SJCRH30 (cell line): ENCODE measurements around the gene NEK3. TPM values are rescaled to one million over a fixed set of nuclear protein-coding genes. Genes with fewer than 3 reads are reported as not detected.
A peak's percentile ranks its signal among the peaks of the same experiment; 100 is the strongest.
"Not testable (repeated sequence)": the region's sequence is repeated elsewhere in the genome, so short reads cannot be mapped to it uniquely, and the experiment has no call there.

Experiments used
- DNase-seq, 2 experiments: peaks; one replicate each; pipeline ENCODE4 v3.0.0-alpha.2; 2015 to 2020
- H3K27ac ChIP-seq: fragments of 250-450 bp; sonication (Bioruptor Pico); 2 replicates; pipeline ENCODE4 v1.5.1; 2020; ENCODE audit warnings: mild to moderate bottlenecking, moderate library complexity
- H3K27me3 ChIP-seq: fragments of 250-450 bp; sonication (Bioruptor Pico); 2 replicates; pipeline ENCODE4 v1.5.1; 2020; ENCODE audit warnings: mild to moderate bottlenecking, moderate library complexity
- H3K36me3 ChIP-seq: fragments of 250-450 bp; sonication (Bioruptor Pico); 2 replicates; pipeline ENCODE4 v1.5.1; 2020; ENCODE audit warnings: mild to moderate bottlenecking, moderate library complexity
- H3K4me1 ChIP-seq: fragments of 250-450 bp; sonication (Bioruptor Pico); 2 replicates; pipeline ENCODE4 v1.5.1; 2020; ENCODE audit warnings: mild to moderate bottlenecking, moderate library complexity
- H3K4me3 ChIP-seq: fragments of 250-450 bp; sonication (Bioruptor Pico); 2 replicates; pipeline ENCODE4 v1.5.1; 2020; ENCODE audit warnings: mild to moderate bottlenecking, moderate library complexity
- H3K9me3 ChIP-seq: fragments of 250-450 bp; sonication (Bioruptor Pico); replicated peaks from 2 replicates; pipeline ENCODE4 v1.5.1; 2020; ENCODE audit warnings: mild to moderate bottlenecking, moderate library complexity
- total RNA-seq: library from RNA; depleted of rRNA; stranded (reverse); fragments of >200 nt; shearing (Covaris generic); gene quantifications from 2 replicates; pipeline ENCODE4 v1.2.3, GENCODE V29; 2014; rRNA removed

NEK3 gene, protein sequence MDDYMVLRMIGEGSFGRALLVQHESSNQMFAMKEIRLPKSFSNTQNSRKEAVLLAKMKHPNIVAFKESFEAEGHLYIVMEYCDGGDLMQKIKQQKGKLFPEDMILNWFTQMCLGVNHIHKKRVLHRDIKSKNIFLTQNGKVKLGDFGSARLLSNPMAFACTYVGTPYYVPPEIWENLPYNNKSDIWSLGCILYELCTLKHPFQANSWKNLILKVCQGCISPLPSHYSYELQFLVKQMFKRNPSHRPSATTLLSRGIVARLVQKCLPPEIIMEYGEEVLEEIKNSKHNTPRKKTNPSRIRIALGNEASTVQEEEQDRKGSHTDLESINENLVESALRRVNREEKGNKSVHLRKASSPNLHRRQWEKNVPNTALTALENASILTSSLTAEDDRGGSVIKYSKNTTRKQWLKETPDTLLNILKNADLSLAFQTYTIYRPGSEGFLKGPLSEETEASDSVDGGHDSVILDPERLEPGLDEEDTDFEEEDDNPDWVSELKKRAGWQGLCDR
- 10.3 and 10.9 TPM in 2 replicates for total RNA-seq

DNA sequence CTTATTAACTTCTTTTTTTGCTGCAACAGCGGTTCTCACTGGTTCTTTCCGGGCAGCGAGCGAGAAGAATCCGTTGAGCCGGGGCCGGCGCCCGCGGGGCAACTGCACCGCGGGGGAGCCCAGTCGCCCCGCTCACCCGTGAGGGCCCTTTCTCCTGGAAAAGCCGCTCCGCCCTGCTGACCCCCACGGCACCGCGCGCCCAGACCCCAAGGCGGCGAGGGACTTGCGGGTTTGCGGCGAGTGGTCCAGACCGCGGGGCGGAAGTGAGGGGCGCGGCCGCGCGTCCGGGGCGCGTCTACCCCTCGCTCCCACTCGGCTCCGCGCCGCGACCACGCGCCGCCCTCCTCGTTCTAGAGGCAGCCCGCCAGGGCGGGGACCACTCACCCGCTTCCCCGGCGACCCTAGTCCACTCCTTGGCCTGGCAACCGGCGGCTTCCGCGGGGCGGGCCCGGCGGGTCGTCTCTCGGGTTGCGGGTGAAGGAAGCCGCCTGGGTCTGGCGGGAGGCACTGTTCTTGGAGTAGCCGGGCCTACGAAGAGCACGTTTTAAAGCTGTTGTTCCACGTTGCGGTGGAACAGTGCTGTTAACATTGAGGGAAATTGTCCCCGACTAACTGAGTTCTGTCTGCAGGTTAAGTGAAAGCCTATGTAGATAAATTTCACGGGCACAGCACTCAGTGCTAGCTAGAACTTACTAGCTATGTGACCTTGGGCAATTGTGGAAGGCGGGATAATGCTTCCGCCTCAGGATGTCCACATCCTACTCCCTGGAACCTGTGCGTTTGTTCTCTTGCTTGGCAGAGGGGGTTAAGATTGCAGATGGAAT is at the start of gene NEK3:
TSS of gene NEK3 (minus strand) at position 439 of the 824 bp plus-strand sequence. CDS start 3,406 bp downstream, outside the sequence.
- Histone ChIP-seq H3K36me3 (no peaks in the 10 kb centered on the region), H3K9me3 (no peaks in the 10 kb centered on the region), H3K27ac (peak within 1 kb of the TSS; percentile 56), H3K4me1 (peaks cover 18% of the 10 kb centered on the region), H3K27me3 (no peaks in the 10 kb centered on the region), H3K4me3 (peak within 1 kb of the TSS; percentile 97)
- peak; percentile 70 to 74 for DNase-seq

DNA sequence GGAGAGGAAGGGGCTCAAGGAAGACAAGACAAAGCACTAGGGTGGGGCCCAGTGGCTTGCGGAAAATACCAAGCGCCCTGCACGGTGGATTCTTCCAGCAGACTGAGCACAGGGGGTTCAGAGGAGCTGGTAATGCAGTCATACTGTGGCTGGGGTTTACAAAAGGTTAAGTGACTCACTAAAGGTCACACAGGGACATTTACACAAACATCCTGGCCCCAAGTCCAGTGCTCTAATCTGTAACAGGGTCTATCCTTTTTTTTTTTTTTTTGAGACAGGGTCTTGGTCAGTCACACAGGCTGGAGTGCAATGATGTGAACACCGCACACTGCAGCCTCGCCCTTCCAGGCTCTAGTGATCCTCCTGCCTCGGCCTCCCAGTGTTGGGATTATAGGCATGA is 49.0 kb upstream of the NEK3 start:
- H3K4me1 ChIP-seq, H3K4me3 ChIP-seq, H3K9me3 ChIP-seq, H3K27ac ChIP-seq, H3K27me3 ChIP-seq, DNase-seq, H3K36me3 ChIP-seq: not testable (repeated sequence)

DNA sequence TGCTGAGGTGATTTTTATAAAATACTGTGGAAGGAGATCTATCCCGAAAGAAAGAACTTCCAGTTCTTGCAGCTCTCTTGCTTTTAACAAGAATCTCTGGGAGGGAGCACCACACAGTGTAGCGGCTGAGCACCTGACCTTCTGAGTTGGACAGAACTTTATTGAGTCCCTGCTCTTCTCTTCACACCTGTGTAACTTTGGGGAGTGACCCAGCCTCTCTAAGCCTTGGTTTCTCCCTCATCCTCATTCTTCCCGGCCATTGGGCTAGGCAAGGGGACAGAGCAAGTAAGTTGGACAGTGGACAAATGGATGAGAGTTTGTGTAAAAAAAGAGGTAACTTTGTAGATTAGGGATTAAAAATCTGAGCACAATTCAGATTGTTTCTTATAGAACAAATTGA is 48.5 kb upstream of the NEK3 start:
- not testable (repeated sequence) for H3K9me3 ChIP-seq, H3K27me3 ChIP-seq, H3K36me3 ChIP-seq, DNase-seq, H3K27ac ChIP-seq, H3K4me1 ChIP-seq, H3K4me3 ChIP-seq

DNA sequence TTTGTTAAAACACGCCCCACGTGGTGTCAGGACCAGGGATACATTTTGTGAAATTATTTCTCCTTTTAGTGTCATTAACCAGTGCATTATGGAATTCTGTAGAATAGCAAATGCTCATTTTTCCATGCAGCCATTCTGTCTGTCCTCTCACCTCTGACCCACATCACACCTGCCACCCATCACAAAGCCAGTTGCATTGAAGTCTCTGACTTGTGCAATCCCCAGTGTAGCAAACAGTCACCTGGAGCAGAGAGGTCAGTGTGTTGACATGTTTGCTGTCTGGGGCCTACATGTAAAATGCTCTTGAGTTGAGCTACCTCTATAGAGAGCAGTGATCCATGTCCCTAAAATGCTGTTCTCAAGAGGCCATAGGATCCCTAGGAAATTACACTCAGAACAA is 47.9 kb upstream of the NEK3 start:
- not testable (repeated sequence) for H3K4me3 ChIP-seq, DNase-seq, H3K36me3 ChIP-seq, H3K27ac ChIP-seq, H3K9me3 ChIP-seq, H3K4me1 ChIP-seq, H3K27me3 ChIP-seq

DNA sequence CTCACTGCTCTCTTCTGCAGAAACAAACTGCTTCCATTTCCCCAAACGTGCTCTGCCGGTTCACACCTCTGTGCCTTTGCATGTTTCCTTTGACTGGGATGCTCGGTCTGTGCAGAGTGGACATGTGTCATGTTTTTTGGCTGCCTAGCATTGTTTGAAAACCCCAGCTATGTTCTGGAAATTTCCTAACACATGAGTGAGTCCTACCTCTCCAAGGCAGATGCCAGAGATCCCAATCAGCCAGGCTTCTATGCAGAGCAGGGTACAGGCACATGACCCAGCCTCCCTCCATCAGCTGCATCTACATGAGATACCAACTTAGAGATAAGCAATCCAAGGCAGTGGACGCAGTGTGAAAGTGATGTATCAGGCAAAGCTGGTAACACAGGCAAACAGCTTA is 45.1 kb upstream of the NEK3 start:
- H3K9me3 ChIP-seq, H3K4me1 ChIP-seq, H3K27me3 ChIP-seq, DNase-seq, H3K36me3 ChIP-seq, H3K4me3 ChIP-seq, H3K27ac ChIP-seq: not testable (repeated sequence)

DNA sequence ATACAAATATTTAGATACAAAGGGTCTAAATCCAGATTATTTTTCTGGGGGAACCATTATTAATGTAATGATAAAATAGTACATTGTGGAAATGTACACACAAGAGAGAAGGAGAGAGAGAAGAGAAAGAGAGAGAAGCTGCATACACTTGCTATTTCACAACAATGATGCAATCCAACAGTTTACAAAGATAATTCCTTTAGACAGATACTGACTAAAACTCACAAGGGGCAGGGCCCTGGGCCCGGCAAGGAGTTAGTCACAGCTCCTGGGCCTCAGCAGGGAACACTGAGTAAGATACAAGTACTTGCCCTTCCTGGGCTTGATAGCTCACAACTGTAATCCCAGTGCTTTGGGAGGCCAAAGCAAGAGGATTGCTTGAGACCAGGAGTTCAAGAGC is 44.5 kb upstream of the NEK3 start:
- H3K9me3 ChIP-seq, DNase-seq, H3K4me1 ChIP-seq, H3K36me3 ChIP-seq, H3K27me3 ChIP-seq, H3K4me3 ChIP-seq, H3K27ac ChIP-seq: not testable (repeated sequence)

DNA sequence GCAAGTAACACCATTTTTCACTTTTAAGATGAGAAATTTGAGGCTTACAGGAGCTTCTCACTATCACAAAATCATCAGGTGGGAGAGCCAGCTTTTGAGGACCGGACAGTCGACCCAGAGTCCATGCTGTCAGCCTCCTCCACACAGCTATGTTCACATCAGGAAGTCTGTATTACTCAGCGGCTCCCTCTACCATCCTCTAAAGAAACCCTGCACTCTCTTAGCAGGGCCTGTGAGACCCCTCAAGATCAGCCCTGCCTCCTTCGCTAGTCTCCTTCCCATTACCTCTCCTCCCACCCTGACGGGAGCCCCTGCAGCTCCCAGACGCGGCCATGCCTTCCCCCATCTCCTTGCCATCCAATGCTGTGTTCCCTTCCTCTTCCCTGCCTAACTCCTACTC is 43.1 kb upstream of the NEK3 start:
- not testable (repeated sequence) for H3K9me3 ChIP-seq, H3K4me3 ChIP-seq, H3K36me3 ChIP-seq, H3K27ac ChIP-seq, H3K4me1 ChIP-seq, H3K27me3 ChIP-seq, DNase-seq

DNA sequence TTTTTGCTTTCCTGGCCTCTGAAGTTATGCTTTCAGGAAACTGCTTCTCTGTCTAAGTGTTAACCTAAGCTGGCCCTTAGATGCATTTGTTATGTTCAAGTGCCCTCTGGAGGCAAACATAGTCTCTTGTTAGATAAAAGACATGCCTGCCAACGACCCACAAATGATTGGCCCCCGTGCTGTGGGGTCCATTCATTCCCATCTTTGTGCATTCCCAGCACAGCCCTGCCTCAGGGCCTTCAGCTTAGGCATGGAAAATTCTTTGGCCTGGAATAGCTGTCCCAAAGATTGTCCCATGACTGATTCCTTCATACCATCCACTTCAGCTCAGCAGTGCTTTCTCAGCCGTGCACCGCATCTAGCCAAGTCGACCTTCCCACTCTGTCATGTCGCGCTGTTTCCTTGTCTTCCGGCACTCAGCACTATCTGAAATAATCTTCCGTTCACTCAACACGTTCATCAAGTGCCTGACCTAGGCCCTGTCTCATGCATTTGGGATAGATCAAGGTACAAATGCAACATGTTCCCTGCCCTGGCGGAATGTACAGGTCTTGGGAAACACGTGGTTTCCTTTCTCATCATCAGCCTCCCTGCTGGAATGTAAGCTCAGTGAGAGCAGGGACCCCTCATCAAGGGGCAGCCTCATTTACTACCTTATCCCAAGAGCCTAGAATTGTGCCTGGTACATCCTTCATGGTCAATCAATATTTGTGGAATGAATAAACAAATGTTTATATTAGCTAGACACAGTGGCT is 42.2 kb upstream of the NEK3 start:
- H3K9me3 ChIP-seq, H3K4me1 ChIP-seq, H3K27ac ChIP-seq, H3K27me3 ChIP-seq, H3K36me3 ChIP-seq, H3K4me3 ChIP-seq: not testable (repeated sequence)
- DNase-seq = peak; percentile 31 to 61

DNA sequence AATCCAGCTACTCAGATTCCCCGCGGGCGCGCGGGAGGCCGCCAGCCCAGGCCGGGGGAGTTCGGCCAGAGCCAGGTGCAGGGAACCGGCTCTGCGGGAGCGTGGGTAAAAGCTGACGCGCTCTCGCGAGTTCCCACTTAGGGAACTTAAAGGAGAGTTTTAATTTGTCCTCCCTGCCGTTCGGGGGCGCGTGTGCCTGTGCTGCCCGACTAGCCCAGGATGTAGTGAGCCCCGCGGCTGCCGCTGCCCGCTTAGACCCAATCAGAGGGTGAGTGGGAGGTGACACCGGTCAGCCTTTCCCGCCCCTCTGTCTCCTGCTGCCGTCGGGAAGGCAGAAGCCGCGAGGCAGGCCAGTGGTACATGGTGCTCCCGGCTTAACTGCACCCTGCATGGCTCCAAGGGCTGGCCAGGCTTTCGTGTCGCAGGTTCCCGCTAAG is 36.0 kb upstream of the NEK3 start:
- Histone ChIP-seq H3K27me3 (no peaks in the 10 kb centered on the region), H3K27ac (no peak overlapping the region)
- no peak for DNase-seq

DNA sequence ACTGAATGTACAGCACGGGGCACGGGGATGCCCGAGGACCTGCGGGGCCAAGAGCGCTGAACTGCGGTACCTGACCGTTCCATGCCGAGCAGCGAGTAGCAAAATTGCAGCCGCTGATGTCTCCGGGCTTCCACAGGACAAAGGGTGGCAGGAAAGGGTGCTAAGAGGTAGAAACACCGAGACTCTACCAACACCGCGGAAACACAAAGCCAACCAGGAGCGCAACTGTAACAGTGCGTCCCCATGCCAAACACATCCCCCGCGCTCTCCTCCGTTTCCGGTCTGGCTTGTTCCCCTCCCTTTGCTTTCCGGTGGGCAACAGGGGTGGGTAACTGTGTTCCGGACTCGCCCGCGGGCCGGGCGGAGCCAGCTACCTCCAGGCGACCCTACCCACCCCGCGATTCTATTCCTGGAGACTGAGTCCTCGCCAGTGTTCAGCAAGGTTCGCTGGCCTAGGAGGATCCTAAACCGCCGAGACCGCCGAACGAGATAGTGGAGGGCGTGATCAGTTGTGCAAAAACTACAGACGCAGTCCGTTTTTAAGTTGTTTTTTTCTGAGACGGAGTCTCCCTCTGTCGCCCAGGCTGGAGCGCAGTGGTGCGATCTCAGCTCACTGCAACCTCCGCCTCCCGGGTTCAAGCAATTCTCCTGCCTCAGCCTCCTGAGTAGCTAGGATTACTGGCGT is 34.9 kb upstream of the NEK3 start:
- peak; percentile 83 to 89 for DNase-seq
- peak overlapping the region; percentile 76 for H3K4me3 ChIP-seq
- H3K36me3 ChIP-seq = peaks cover 2% of the 10 kb centered on the region; the same call in 1 of the 2 replicates
- H3K9me3 ChIP-seq = no peaks in the 10 kb centered on the region
- H3K27me3 ChIP-seq = no peaks in the 10 kb centered on the region
- H3K27ac ChIP-seq = peak overlapping the region; percentile 26; the same call in 1 of the 2 replicates
- H3K4me1 ChIP-seq = no peaks in the 10 kb centered on the region

More for the DNA sequence above, 36.0 kb upstream of the NEK3 start:
- Histone ChIP-seq H3K36me3 (no peaks in the 10 kb centered on the region), H3K9me3 (no peaks in the 10 kb centered on the region), H3K4me1 (no peaks in the 10 kb centered on the region), H3K4me3 (no peak overlapping the region)

DNA sequence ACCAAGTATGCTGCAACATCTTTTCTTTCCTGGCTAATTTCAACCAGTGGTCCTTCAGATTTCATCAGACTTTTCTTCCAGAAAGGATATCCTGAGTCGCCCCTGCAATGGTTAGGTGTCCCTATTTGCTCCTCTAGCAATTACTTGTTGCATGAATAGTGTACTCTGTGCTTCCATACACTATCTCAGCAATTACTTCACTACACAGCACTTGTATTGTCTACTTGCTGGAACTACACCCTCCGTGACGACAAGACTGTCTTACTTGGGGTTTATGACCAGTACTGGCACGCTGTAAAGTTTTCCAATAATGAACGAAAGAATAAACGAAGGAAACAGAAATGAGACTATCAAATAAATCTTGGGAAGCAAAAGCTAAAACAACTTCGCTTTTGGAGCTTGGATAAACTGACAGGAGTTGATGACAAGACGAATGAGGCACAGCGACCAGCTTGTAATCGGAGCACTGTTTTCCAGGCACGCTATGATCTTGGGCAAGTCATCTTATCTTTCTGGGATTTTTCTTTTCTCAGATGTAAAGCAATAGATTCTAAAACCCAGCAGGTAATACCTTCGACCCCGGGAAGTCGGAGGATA is 34.3 kb upstream of the NEK3 start:
- not testable (repeated sequence) for H3K27me3 ChIP-seq, DNase-seq, H3K36me3 ChIP-seq, H3K9me3 ChIP-seq, H3K4me1 ChIP-seq
- Histone ChIP-seq H3K27ac (peak overlapping the region; percentile 26; the same call in 1 of the 2 replicates), H3K4me3 (peak overlapping the region; percentile 76)

DNA sequence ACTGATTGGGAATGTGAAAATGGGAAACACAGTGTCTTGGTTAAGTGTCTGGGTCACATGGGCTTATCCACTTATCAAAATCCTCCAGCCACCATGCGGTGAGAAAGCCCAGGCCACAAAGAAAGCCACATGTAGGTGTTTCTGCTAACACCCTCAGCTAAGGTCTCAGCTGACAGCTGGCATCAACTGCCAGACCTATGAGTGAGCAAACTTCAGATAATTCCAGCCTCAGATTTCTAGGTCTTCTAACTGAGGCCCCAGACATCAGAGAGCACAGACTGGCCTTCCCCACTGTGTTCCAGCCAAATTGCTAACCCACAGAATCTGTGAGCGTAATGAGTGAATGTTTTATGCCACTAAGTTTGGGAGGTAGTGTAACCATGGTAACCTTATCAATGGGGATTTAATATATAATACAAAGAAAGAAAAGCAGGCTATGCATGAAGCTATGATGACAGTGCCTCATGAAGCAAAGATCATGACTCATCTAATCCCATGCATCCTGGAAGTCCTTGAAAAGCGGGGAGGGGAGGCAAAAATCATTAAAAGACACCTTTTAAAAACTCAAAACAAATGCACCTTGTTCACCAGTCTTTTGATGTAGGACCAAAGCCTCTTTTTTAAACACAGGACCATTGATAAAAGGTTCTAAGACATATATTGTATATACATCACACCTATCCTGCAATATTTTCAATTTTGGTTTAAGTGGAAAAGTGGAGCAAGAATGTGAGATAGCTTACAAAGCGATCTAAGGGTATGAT is 28.2 kb upstream of the NEK3 start:
- peak; percentile 25 to 55 for DNase-seq
- H3K27me3 ChIP-seq, H3K4me3 ChIP-seq, H3K4me1 ChIP-seq, H3K9me3 ChIP-seq: not testable (repeated sequence)
- Histone ChIP-seq H3K27ac (0 out of 2 replicates have a peak overlapping the region, but pooled peaks have one; percentile 26), H3K36me3 (peaks cover 11% of the 10 kb centered on the region)

DNA sequence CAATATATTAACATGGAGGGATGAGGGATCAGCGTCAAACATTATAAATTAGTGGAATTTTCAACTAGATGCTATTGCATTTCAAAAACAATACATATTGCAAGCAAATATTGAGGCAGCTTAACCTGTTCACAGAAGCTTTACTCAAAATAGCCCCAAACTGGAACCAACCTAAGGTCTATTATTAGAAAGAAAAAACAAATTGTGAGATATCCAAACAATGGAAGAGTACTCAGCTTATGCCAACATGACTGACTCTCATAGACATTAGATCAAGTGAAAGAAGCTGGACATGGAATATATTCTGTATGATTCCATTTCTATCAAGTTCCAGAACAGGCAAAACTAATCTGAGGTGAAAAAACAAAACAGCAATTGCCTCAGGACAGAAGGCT is 27.6 kb upstream of the NEK3 start:
- peaks cover 8% of the 10 kb centered on the region; the same call in 1 of the 2 replicates for H3K4me1 ChIP-seq
- no peaks in the 10 kb centered on the region for H3K9me3 ChIP-seq
- DNase-seq = no peak
- H3K4me3 ChIP-seq = no peak overlapping the region
- H3K27ac ChIP-seq = no peak overlapping the region
- no peaks in the 10 kb centered on the region for H3K27me3 ChIP-seq
- H3K36me3 ChIP-seq = peaks cover 11% of the 10 kb centered on the region
